Stimulated activated CD8-positive, alpha-beta memory T cell treated with anti-CD3 and anti-CD28 coated beads, Interleukin-4, amount 100 ng/mL, for 4 hours (primary cell): Measurements from ENCODE around the gene MYPN.
A peak's percentile ranks its signal among the peaks of the same experiment; 100 is the strongest.
"Not testable (repeated sequence)": the region's sequence is repeated elsewhere in the genome, so short reads cannot be mapped to it uniquely, and the experiment has no call there.

ENCODE experiments used
- DNase-seq, 2 donors: peaks; one replicate each; pipeline ENCODE4 v3.0.0-alpha.2; 2020; ENCODE audit warnings: low read depth in 2 of 2, low spot score in 1 of 2

MYPN gene

GRCh38 chr10:68135362-68135761, 26.1 kb downstream of the MYPN start:
- no peak for DNase-seq

GRCh38 chr10:68135922-68136792, 26.9 kb downstream of the MYPN start:
- no peak for DNase-seq

GRCh38 chr10:68137171-68137570, 27.9 kb downstream of the MYPN start:
- no peak for DNase-seq

- no peak for DNase-seq
Measured at GRCh38 chr10:68138526-68138925, 29.2 kb downstream of the MYPN start.

- DNase-seq, result no peak
Measured at GRCh38 chr10:68139448-68140272, 30.4 kb downstream of the MYPN start.

GRCh38 chr10:68142761-68143160, 33.5 kb downstream of the MYPN start:
- DNase-seq, result no peak

GRCh38 chr10:68144709-68145108, 35.4 kb downstream of the MYPN start:
- DNase-seq, result no peak

- no peak for DNase-seq
Measured at GRCh38 chr10:68145705-68146104, 36.4 kb downstream of the MYPN start.

GRCh38 chr10:68146133-68146532, 36.8 kb downstream of the MYPN start:
- no peak for DNase-seq

GRCh38 chr10:68151453-68151852, 42.2 kb downstream of the MYPN start:
- DNase-seq, result no peak

- DNase-seq, result no peak
Measured at GRCh38 chr10:68153473-68154210, 44.4 kb downstream of the MYPN start.

- DNase-seq, result no peak
Measured at GRCh38 chr10:68154211-68154497, 44.9 kb downstream of the MYPN start.

GRCh38 chr10:68155615-68156210, 46.4 kb downstream of the MYPN start:
- no peak for DNase-seq

- DNase-seq, result peak; percentile 8 to 27
Measured at GRCh38 chr10:68156373-68157185, 47.3 kb downstream of the MYPN start.

GRCh38 chr10:68157522-68157921, 48.2 kb downstream of the MYPN start:
- not testable (repeated sequence) for DNase-seq

- DNase-seq, result no peak
Measured at GRCh38 chr10:68158031-68158430, 48.7 kb downstream of the MYPN start.

GRCh38 chr10:68163735-68164134, 54.4 kb downstream of the MYPN start:
- DNase-seq, result no peak

- DNase-seq, result no peak
Measured at GRCh38 chr10:68165643-68166042, 56.4 kb downstream of the MYPN start.

GRCh38 chr10:68166871-68167585, 57.7 kb downstream of the MYPN start:
- DNase-seq, result no peak
